Measurements from ENCODE around the gene FAR1. TPM values are rescaled to one million over a fixed set of nuclear protein-coding genes. Genes with fewer than 3 reads are reported as not detected.

FAR1 gene
- total and polyA plus RNA-seq, 2 of the 4 experiments (the other 2 are of a cell fraction), result 35.3 to 119 TPM

GRCh38 chr11:13692172-13692571 lies 23.7 kb downstream of the FAR1 start:
- Histone ChIP-seq H3K36me3 (ENCODE audit: control insufficient read depth, insufficient read depth, low read length) (peaks cover 6% of the 10 kb centered on the region), H3K23ac (ENCODE audit: low read depth, low read length) (no peak overlapping the region), H3K27me3 (ENCODE audit: control insufficient read depth, insufficient read depth, low read length) (no peaks in the 10 kb centered on the region), H3K4ac (ENCODE audit: low read depth, low read length) (no peak overlapping the region), H2BK120ac (ENCODE audit: low read depth, low read length) (no peak overlapping the region), H4K91ac (ENCODE audit: insufficient read depth, low read depth, low read length) (no peak overlapping the region), H2BK15ac (ENCODE audit: low read depth, low read length) (no peak overlapping the region), H3K9me1 (ENCODE audit: insufficient read depth, low read length) (no peaks in the 10 kb centered on the region; the same call in 1 of the 2 replicates), H3K56ac (ENCODE audit: extremely low read depth, insufficient read depth, low read length) (no peak overlapping the region), H3K4me1 (ENCODE audit: control insufficient read depth, insufficient read depth, low read length) (peaks cover 3% of the 10 kb centered on the region; the same call in 1 of the 2 replicates), H2AK5ac (ENCODE audit: low read depth, low read length) (no peak overlapping the region), H2AK9ac (replicated peaks; ENCODE audit: low read depth, low read length, poor library complexity) (no peak overlapping the region), H4K5ac (ENCODE audit: low read depth, low read length) (no peak overlapping the region), H2AFZ (replicated peaks; ENCODE audit: low read length, poor library complexity) (no peak overlapping the region), H3K14ac (replicated peaks; ENCODE audit: low read depth, low read length) (no peak overlapping the region), H3K9ac (ENCODE audit: low read depth, low read length) (no peak overlapping the region), H3K79me1 (ENCODE audit: low read depth in 1 of 2, low read length in 2 of 2) (peaks cover 25 to 47% of the 10 kb centered on the region in 2 experiments), H4K8ac (ENCODE audit: low read depth in 2 of 2, low read length in 2 of 2) (no peak overlapping the region), H3K4me2 (ENCODE audit: low read depth, low read length) (no peak overlapping the region), H3K9me3 (ENCODE audit: control insufficient read depth, insufficient read depth, low read length) (no peaks in the 10 kb centered on the region), H2BK20ac (ENCODE audit: low read depth, low read length) (no peak overlapping the region), H3K27ac (ENCODE audit: insufficient read depth, low read length) (no peak overlapping the region), H3K4me3 (ENCODE audit: insufficient read depth, low read depth, low read length) (no peak overlapping the region), H2BK5ac (ENCODE audit: low read depth, low read length, poor library complexity, severe bottlenecking) (no peak overlapping the region), H4K20me1 (ENCODE audit: insufficient read depth, low read length) (peaks cover 25% of the 10 kb centered on the region; the same call in 1 of the 2 replicates), H3K18ac (ENCODE audit: low read depth, low read length) (no peak overlapping the region)
- CTCF ChIA-PET, result no interaction called here
- intact Hi-C loops (cut with micrococcal nuclease) (no loop called here), in situ Hi-C loops (cut with MboI; ENCODE audit: low sequenced_read_pairs) (no loop called here), dilution Hi-C loops (cut with HindIII; ENCODE audit: low sequenced_read_pairs, unreplicated experiment) (no loop called here)
- no peak for DNase-seq
- POLR2A ChIA-PET (ENCODE audit: unreplicated experiment), result no interaction called here
- TF ChIP-seq FOS (IDR thresholded peaks at IDR 0.05; ENCODE audit: low read depth, low read length), result no peak
- no peak for TF ChIP-seq CHD1 (IDR thresholded peaks at IDR 0.05; ENCODE audit: low read depth, low read length)
- no peak for TF ChIP-seq ELK1 (IDR thresholded peaks at IDR 0.05; ENCODE audit: borderline replicate concordance, low read depth, low read length)
- no peak for TF ChIP-seq RAD21 (IDR thresholded peaks at IDR 0.05; ENCODE audit: low read length)
- TF ChIP-seq MXI1 (IDR thresholded peaks at IDR 0.05; ENCODE audit: borderline replicate concordance, low read depth, low read length), result no peak
- no peak for TF ChIP-seq NFE2L2 (IDR thresholded peaks at IDR 0.05; ENCODE audit: low read depth, low read length)
- TF ChIP-seq BHLHE40 (IDR thresholded peaks at IDR 0.05; ENCODE audit: low read depth, low read length), result no peak
- TF ChIP-seq, protein P1, sequence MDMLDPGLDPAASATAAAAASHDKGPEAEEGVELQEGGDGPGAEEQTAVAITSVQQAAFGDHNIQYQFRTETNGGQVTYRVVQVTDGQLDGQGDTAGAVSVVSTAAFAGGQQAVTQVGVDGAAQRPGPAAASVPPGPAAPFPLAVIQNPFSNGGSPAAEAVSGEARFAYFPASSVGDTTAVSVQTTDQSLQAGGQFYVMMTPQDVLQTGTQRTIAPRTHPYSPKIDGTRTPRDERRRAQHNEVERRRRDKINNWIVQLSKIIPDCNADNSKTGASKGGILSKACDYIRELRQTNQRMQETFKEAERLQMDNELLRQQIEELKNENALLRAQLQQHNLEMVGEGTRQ (IDR thresholded peaks at IDR 0.05; ENCODE audit: low read depth, low read length), result no peak
- BruUV-seq (replicated peaks), result no TSS peak
- ATAC-seq (ENCODE audit: low read depth), result no peak
- WGBS, 2 experiments (ENCODE audit: extremely low coverage in 2 of 2, insufficient read length in 1 of 2), result no CpG with 5 or more reads among the region's 3 CpGs
